Prostate gland (tissue), 2 donors: ENCODE data around the gene ZNF516.

Source experiments
- CTCF ChIP-seq, 4 experiments: fragments of 200-600 bp in 2 of 4; fragments of 450-650 bp in 2 of 4; sonication (generic) in 2 of 4; IDR thresholded peaks; 1 replicate in 3 of 4; 2 replicates in 1 of 4; pipeline ENCODE4 v1.5.1; 2016 to 2019; ENCODE audit warnings: antibody characterized with exemption in 4 of 4, mild to moderate bottlenecking in 2 of 4, moderate library complexity in 2 of 4
- POLR2AphosphoS5 ChIP-seq: sonication (generic); formaldehyde crosslinking; IDR thresholded peaks from one replicate; pipeline ENCODE4 v1.6.1; 2017; ENCODE audit warnings: antibody characterized with exemption

- TF ChIP-seq CTCF (IDR thresholded peaks at IDR 0.05): no peak
- TF ChIP-seq POLR2AphosphoS5: no peak
These were observed 103.3 kb downstream of the ZNF516 start for GRCh38 chr18:76391746-76392145.
